ENCODE measurements around the gene ZNF497. TPM values are rescaled to one million over a fixed set of nuclear protein-coding genes. Genes with fewer than 3 reads are reported as not detected.
"Not testable (repeated sequence)": the region's sequence is repeated elsewhere in the genome, so short reads cannot be mapped to it uniquely, and the experiment has no call there.

ZNF497 gene
- total and polyA plus RNA-seq, 2 of the 13 experiments (the other 11 are each of a cell fraction or from before 2014, with no cell fraction given) = 1.5 to 1.9 TPM

DNA sequence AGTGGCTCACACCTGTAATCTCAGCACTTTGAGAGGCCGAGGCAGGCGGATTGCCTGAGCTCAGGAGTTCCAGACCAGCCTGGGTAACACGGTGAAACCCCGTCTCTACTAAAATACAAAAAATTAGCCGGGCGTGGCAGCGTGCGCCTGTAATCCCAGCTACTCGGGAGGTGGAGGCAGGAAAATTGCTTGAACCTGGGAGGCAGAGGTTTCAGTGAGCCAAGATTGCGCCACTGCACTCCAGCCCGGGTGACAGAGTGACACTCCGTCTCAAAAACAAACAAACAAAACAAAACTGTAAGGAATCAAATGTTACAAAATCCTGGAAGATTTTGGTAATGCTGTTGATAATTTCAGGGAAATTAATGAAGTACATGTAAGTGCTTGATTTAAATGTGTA lies 14.5 kb downstream of the ZNF497 start:
- not testable (repeated sequence) for H3K4me3 ChIP-seq (replicated peaks in 1 of 3; ENCODE audit: insufficient read depth in 1 of 3, low read depth in 2 of 3, low read length in 3 of 3); BruUV-seq (replicated peaks)

DNA sequence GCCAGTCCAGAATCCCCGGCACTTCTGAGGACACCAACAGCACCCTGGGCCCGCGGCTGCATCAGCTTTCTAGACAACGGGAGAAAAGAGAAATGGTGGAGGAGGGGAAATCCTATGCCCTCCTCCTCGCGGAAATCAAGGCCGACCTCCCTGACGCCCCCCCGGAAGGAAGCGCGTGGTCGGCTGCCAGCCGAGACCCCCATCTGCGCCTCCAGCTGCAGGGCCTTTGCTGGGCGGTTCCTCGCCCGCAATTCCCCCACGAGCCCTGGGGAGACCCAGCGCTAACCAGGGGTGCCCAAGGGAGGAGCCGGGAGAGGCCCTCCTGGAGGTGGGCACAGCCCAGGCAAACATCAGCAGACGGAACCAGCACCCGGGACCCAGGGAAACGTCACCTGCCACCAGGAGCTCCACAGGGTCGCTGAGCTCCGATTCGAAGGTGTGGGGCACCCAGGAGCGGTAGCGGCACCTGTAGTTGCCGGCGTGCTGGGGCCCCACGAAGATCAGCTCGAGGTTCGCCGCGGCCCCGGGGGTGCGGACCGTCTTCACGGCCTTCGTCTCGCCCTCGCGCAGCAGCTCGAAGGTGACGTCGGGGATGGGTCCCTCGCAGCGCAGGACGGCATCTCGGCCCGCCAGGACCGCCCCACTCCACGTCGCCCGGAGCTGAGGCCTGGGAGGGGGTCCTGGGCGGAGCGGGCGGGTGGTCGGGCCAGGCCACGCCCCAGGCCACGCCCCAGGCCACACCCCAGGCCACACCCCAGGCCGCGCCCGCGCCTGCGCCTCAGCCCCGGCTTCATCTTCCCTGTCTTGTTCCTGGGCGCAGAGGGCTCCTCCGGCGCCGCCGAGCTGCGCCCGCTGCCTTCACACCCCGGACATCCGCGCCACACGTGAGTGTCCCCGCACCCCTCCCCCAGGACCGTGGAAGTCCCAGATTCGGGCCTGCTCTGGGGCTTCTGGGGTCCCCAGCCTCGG lies 15.3 kb downstream of the ZNF497 start:
- peaks cover 23% of the 10 kb centered on the region for H3K4me1 ChIP-seq (ENCODE audit: insufficient read depth, low read length)
- H3K9me3 ChIP-seq (ENCODE audit: low read length) = no peaks in the 10 kb centered on the region
- H3K9ac ChIP-seq (ENCODE audit: insufficient read depth, low read depth, low read length) = no peak overlapping the region
- BruUV-seq (replicated peaks) = no TSS peak
- H3K27ac ChIP-seq (ENCODE audit: extremely low read length, insufficient read depth, low read length) = no peak overlapping the region
- H2AFZ ChIP-seq (ENCODE audit: low read length) = no peak overlapping the region
- intact Hi-C loops (cut with micrococcal nuclease; ENCODE audit: unreplicated experiment) (no loop called here), in situ Hi-C loops (cut with HindIII; ENCODE audit: extremely low pct_ligation_motif_present, low pct_unique_long_range_greater_than_20kb) (no loop called here)
- no peak for DNase-seq (ENCODE audit: low spot score)
- H4K20me1 ChIP-seq (ENCODE audit: insufficient read depth, low read length) = no peaks in the 10 kb centered on the region
- H3K4me2 ChIP-seq (ENCODE audit: low read depth, low read length) = no peak overlapping the region
- no peaks in the 10 kb centered on the region for H3K27me3 ChIP-seq (ENCODE audit: control insufficient read depth in 1 of 2, insufficient read depth in 2 of 2, low read length in 2 of 2)
- no peaks in the 10 kb centered on the region for H3K36me3 ChIP-seq (replicated peaks in 1 of 2; ENCODE audit: control insufficient read depth in 1 of 2, insufficient read depth in 2 of 2, low read length in 2 of 2)
- ATAC-seq = no peak
- no peak for FAIRE-seq
- CTCF ChIA-PET (ENCODE audit: low intra/inter-chr PET ratio, low total read pairs) = no interaction called here
- POLR2A ChIA-PET = interaction anchor here (2.1 kb wide), 1 partner anchor 15 kb away, joined by 8 read pairs; the partner anchor contains the start of gene ZNF497
- TF ChIP-seq RBFOX2 (IDR thresholded peaks at IDR 0.05; ENCODE audit: low read depth, low read length) (peak; percentile 43; the same call in 1 of the 2 replicates), AGO2 (optimal IDR thresholded peaks at IDR 0.05; ENCODE audit: low read depth, low read length) (peak; percentile 63), ZNF720 (CRISPR knock-in tag; IDR thresholded peaks at IDR 0.05) (no peak), SMAD1 (CRISPR knock-in tag; IDR thresholded peaks at IDR 0.05; ENCODE audit: borderline replicate concordance, low read depth) (no peak)
- TF ChIP-seq, protein P1, sequence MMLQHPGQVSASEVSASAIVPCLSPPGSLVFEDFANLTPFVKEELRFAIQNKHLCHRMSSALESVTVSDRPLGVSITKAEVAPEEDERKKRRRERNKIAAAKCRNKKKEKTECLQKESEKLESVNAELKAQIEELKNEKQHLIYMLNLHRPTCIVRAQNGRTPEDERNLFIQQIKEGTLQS (CRISPR knock-in tag; IDR thresholded peaks at IDR 0.05) = no peak
- TF ChIP-seq, protein P2, sequence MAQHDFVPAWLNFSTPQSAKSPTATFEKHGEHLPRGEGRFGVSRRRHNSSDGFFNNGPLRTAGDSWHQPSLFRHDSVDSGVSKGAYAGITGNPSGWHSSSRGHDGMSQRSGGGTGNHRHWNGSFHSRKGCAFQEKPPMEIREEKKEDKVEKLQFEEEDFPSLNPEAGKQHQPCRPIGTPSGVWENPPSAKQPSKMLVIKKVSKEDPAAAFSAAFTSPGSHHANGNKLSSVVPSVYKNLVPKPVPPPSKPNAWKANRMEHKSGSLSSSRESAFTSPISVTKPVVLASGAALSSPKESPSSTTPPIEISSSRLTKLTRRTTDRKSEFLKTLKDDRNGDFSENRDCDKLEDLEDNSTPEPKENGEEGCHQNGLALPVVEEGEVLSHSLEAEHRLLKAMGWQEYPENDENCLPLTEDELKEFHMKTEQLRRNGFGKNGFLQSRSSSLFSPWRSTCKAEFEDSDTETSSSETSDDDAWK (CRISPR knock-in tag; IDR thresholded peaks at IDR 0.05) = no peak
- no peak overlapping the region for H3K4me3 ChIP-seq (replicated peaks in 1 of 3; ENCODE audit: insufficient read depth in 1 of 3, low read depth in 2 of 3, low read length in 3 of 3)
- WGBS (ENCODE audit: low lambda C conversion rate) = 95% methylated on average over 55 of the region's 82 CpGs
- H3K79me2 ChIP-seq (ENCODE audit: insufficient read depth, low read length) = no peaks in the 10 kb centered on the region

More for the DNA sequence above, 14.5 kb downstream of the ZNF497 start:
- intact Hi-C loops (cut with micrococcal nuclease; ENCODE audit: unreplicated experiment); FAIRE-seq; H2AFZ ChIP-seq (ENCODE audit: low read length); H4K20me1 ChIP-seq (ENCODE audit: insufficient read depth, low read length); ATAC-seq; DNase-seq (ENCODE audit: low spot score); H3K27ac ChIP-seq (ENCODE audit: extremely low read length, insufficient read depth, low read length); H3K9me3 ChIP-seq (ENCODE audit: low read length); CTCF ChIA-PET (ENCODE audit: low intra/inter-chr PET ratio, low total read pairs); H3K4me2 ChIP-seq (ENCODE audit: low read depth, low read length); in situ Hi-C loops (cut with HindIII; ENCODE audit: extremely low pct_ligation_motif_present, low pct_unique_long_range_greater_than_20kb); H3K36me3 ChIP-seq (replicated peaks in 1 of 2; ENCODE audit: control insufficient read depth in 1 of 2, insufficient read depth in 2 of 2, low read length in 2 of 2); H3K9ac ChIP-seq (ENCODE audit: insufficient read depth, low read depth, low read length); H3K27me3 ChIP-seq (ENCODE audit: control insufficient read depth in 1 of 2, insufficient read depth in 2 of 2, low read length in 2 of 2); H3K79me2 ChIP-seq (ENCODE audit: insufficient read depth, low read length): not testable (repeated sequence)
- peak; percentile 81 for TF ChIP-seq ZNF460 (CRISPR knock-in tag; IDR thresholded peaks at IDR 0.05; ENCODE audit: borderline replicate concordance)
- 70% methylated on average over 12 of the region's 12 CpGs for WGBS (ENCODE audit: low lambda C conversion rate)
- peaks cover 32% of the 10 kb centered on the region for H3K4me1 ChIP-seq (ENCODE audit: insufficient read depth, low read length)
- POLR2A ChIA-PET = interaction anchor here (1.5 to 2.1 kb wide), 2 partner anchors 14 to 15 kb away, joined by 5 to 8 read pairs; partner anchors contain the start of gene ZNF497
